ENCODE results near the gene AJAP1.

DNA sequence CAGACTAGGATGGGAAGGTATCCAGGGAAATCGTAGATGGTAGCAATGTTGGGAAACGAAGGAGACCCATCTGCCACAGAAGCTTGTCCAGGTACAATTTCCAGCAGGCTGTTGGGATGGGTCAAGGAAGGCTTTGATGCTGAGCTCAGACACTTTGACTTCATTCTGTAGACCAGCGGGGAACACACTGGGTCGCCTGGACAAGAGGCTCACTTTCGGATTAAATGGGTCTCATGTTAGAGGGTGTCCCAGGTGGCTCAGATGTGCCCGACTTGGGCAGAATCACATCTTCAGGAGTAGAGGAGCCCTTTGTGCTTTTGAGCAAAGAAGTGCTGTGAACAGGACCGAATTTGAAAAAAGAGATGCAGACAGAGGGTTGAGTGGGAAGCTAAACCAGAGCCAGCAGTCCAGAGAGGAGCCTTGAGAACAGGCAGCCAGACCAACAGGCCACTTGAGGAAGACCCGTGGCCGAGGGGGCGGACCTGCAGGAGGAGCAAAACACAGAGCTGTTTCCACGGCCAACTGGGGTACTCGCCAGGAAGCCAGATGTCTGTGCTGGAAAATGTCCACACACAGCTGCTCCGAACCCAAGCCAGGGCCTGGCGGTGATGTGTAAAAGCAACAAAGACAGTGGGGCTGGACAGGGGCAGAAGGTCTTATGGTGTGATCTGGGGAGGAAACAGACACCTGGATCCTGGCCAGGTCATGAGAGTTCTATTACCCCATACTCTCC lies 146.9 kb downstream of the AJAP1 start:
- TF ChIP-seq, protein P1, sequence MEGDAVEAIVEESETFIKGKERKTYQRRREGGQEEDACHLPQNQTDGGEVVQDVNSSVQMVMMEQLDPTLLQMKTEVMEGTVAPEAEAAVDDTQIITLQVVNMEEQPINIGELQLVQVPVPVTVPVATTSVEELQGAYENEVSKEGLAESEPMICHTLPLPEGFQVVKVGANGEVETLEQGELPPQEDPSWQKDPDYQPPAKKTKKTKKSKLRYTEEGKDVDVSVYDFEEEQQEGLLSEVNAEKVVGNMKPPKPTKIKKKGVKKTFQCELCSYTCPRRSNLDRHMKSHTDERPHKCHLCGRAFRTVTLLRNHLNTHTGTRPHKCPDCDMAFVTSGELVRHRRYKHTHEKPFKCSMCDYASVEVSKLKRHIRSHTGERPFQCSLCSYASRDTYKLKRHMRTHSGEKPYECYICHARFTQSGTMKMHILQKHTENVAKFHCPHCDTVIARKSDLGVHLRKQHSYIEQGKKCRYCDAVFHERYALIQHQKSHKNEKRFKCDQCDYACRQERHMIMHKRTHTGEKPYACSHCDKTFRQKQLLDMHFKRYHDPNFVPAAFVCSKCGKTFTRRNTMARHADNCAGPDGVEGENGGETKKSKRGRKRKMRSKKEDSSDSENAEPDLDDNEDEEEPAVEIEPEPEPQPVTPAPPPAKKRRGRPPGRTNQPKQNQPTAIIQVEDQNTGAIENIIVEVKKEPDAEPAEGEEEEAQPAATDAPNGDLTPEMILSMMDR (conservative IDR thresholded peaks at IDR 0.05; ENCODE audit: low read length), result no peak
- no peak for TF ChIP-seq EZH2phosphoT487 (IDR thresholded peaks at IDR 0.05; ENCODE audit: borderline replicate concordance, low read depth, low read length)
